ENCODE results near the gene KIF20B.
"Not testable (repeated sequence)": the region's sequence is repeated elsewhere in the genome, so short reads cannot be mapped to it uniquely, and the experiment has no call there.

Gene KIF20B

GRCh38 chr10:89771684-89772083 is 70.3 kb downstream of the KIF20B start:
- in situ Hi-C loops (cut with MboI; ENCODE audit: low sequenced_read_pairs), result no loop called here

GRCh38 chr10:89773081-89773480 is 71.7 kb downstream of the KIF20B start:
- in situ Hi-C loops (cut with MboI; ENCODE audit: low sequenced_read_pairs), result no loop called here

DNA sequence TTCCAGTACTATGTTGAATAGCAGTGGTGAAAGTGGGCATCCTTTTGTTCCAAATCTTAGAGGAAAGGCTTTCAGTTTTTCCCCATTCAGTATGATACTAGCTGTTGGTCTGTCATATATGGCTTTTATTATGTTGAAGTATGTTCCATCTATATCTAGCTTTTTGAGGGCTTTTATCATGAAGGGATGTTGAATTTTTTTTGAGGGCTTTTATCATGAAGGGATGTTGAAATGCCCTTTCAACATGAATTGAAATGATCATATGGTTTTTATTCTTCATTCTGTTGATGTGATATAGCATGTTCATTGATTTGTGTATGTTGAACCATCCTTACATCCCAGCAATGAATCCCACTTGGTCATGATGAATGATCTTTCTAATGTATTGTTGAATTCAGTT is 75.3 kb downstream of the KIF20B start:
- in situ Hi-C loops (cut with MboI; ENCODE audit: low sequenced_read_pairs), result loop anchor here (25.0 kb wide), 1 partner anchor 1086 kb away; the partner anchor contains the start of genes HTR7 and RPP30

- in situ Hi-C loops (cut with MboI; ENCODE audit: low sequenced_read_pairs), result loop anchor here (25.0 kb wide), 1 partner anchor 1080 kb away; the partner anchor contains the start of genes HTR7 and RPP30
Observed at GRCh38 chr10:89782470-89782869, 81.1 kb downstream of the KIF20B start.

GRCh38 chr10:89783406-89783805 is 82.0 kb downstream of the KIF20B start:
- in situ Hi-C loops (cut with MboI; ENCODE audit: low sequenced_read_pairs), result loop anchor here (25.0 kb wide), 1 partner anchor 1079 kb away; the partner anchor contains the start of genes HTR7 and RPP30

DNA sequence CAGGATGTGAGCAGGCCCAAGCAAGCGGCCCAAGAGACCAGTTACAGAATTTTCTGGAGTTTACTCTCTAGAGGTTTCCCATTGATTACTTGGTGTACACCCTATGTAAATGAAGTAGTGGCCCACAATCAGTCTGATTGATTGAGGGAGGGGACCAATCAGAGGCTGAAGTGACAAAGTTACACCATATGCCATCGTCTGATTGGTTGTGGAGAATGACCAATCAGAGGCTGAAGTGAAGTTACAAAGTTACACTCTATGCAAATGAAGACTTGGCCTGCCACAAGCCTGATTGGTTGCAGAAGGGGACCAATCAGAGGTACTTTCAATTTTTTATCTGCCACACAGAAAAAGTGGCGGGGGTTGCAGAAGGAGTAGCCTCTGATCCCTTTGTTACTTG is 83.7 kb downstream of the KIF20B start:
- in situ Hi-C loops (cut with MboI; ENCODE audit: low sequenced_read_pairs), result loop anchor here (25.0 kb wide), 1 partner anchor 1077 kb away; the partner anchor contains the start of genes HTR7 and RPP30

GRCh38 chr10:89789188-89789877 is 87.9 kb downstream of the KIF20B start:
- in situ Hi-C loops (cut with MboI; ENCODE audit: low sequenced_read_pairs), result loop anchor here (25.0 kb wide), 1 partner anchor 1073 kb away; the partner anchor contains the start of genes HTR7 and RPP30

GRCh38 chr10:89792187-89792586 is 90.8 kb downstream of the KIF20B start:
- in situ Hi-C loops (cut with MboI; ENCODE audit: low sequenced_read_pairs), result loop anchor here (25.0 kb wide), 1 partner anchor 1070 kb away; the partner anchor contains the start of genes HTR7 and RPP30

GRCh38 chr10:89793649-89794254 is 92.4 kb downstream of the KIF20B start:
- in situ Hi-C loops (cut with MboI; ENCODE audit: low sequenced_read_pairs), result loop anchor here (25.0 kb wide), 1 partner anchor 1069 kb away; the partner anchor contains the start of genes HTR7 and RPP30

DNA sequence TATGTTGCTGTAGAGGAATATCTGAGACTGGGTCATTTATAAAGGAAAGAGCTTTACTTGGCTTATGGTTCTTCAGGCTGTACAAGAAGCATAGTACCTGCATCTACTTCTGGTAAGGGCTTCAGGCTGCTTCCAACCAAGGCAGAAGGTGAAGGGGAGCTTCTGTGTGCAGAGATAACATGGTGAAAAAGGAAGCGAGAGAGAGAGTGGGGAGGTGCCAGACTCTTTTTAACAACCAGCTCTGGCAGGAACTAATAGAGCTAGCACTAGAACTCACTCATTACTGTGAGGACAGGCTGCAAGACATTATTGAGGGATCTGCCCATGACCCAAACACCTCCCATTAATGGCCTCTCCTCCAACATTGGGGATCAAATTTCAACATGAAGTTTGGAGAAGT is 94.5 kb downstream of the KIF20B start:
- in situ Hi-C loops (cut with MboI; ENCODE audit: low sequenced_read_pairs), result loop anchor here (25.0 kb wide), 1 partner anchor 1066 kb away; the partner anchor contains the start of genes HTR7 and RPP30

GRCh38 chr10:89798092-89798491 is 96.7 kb downstream of the KIF20B start:
- in situ Hi-C loops (cut with MboI; ENCODE audit: low sequenced_read_pairs), result loop anchor here (25.0 kb wide), 1 partner anchor 1064 kb away; the partner anchor contains the start of genes HTR7 and RPP30

DNA sequence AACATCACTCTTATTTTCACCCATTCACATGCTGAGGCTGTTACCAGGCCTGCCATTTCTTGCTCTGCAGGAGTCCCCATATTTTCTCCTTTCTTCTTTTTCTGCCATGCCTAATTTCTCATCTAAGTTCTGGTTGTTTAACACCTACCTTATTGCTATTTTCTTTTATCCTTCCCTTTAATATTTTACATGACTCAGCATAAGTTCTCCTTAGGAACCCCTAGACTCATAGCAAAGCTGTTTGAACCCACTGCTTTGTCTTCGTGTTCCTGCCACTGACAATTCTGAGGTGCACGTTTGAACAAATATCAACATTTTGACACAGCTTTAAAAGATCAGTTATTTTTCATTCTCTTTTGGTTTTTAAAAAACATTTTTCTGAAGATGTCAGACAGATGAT is 98.2 kb downstream of the KIF20B start:
- in situ Hi-C loops (cut with MboI; ENCODE audit: low sequenced_read_pairs), result loop anchor here (25.0 kb wide), 1 partner anchor 1063 kb away; the partner anchor contains the start of genes HTR7 and RPP30

- in situ Hi-C loops (cut with MboI; ENCODE audit: low sequenced_read_pairs), result no loop called here
Observed at GRCh38 chr10:89805599-89806013, 104.2 kb downstream of the KIF20B start.

- in situ Hi-C loops (cut with MboI; ENCODE audit: low sequenced_read_pairs), result no loop called here
Observed at GRCh38 chr10:89808842-89809241, 107.5 kb downstream of the KIF20B start.

- in situ Hi-C loops (cut with MboI; ENCODE audit: low sequenced_read_pairs), result no loop called here
Observed at GRCh38 chr10:89809766-89810165, 108.4 kb downstream of the KIF20B start.

GRCh38 chr10:89810908-89811525 is 109.6 kb downstream of the KIF20B start:
- in situ Hi-C loops (cut with MboI; ENCODE audit: low sequenced_read_pairs), result no loop called here

- in situ Hi-C loops (cut with MboI; ENCODE audit: low sequenced_read_pairs), result no loop called here
Observed at GRCh38 chr10:89813546-89813945, 112.2 kb downstream of the KIF20B start.

- in situ Hi-C loops (cut with MboI; ENCODE audit: low sequenced_read_pairs), result no loop called here
Observed at GRCh38 chr10:89814278-89814677, 112.9 kb downstream of the KIF20B start.

- in situ Hi-C loops (cut with MboI; ENCODE audit: low sequenced_read_pairs), result no loop called here
Observed at GRCh38 chr10:89815049-89815853, 113.9 kb downstream of the KIF20B start.

DNA sequence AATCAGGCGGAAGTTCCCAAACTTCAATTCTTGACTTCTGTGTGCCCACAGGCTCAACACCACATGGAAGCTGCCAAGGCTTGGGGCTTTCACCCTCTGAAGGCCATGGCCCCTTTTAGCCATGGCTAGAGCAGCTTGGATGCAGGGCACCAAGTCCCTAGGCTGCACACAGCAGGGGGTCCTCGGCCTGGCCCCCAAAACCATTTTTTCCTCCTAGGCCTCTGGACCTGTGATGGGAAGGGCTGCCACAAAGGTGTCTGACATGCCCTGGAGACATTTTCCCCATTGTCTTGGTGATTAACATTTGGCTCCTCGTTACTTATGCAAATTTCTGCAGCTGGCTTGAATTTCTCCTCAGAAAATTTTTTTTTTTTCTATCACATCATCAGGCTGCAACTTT is 117.6 kb downstream of the KIF20B start:
- in situ Hi-C loops (cut with MboI; ENCODE audit: low sequenced_read_pairs), result not testable (repeated sequence)
